OCI-M1 (cell line): Measurements from ENCODE around the gene CYP3A4.

Experiments
- DNase-seq: peaks from one replicate; lab custom pipeline; 2025; lab: John Stamatoyannopoulos, UW

Gene CYP3A4

DNA sequence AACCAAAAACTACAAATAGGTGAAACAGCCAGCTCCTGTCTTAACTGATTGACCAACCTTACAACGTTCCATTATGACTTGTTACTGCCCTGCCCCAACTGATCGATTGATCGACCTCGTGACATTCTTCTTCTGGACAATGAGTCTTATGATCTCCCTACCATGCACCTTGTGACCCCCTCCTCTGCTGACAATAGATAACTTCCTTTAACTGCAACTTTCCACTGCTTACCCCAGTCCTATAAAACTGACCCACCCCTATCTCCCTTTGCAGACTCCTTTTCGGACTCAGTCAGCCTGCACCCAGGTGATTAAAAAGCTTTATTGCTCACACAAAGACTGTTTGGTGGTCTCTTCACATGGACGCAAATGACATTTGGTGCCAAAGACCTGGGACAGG is 60.8 kb downstream of the CYP3A4 start:
- DNase-seq: peak; percentile 36

- DNase-seq: no peak
Observed at GRCh38 chr7:99720800-99721595, 63.0 kb downstream of the CYP3A4 start.

DNA sequence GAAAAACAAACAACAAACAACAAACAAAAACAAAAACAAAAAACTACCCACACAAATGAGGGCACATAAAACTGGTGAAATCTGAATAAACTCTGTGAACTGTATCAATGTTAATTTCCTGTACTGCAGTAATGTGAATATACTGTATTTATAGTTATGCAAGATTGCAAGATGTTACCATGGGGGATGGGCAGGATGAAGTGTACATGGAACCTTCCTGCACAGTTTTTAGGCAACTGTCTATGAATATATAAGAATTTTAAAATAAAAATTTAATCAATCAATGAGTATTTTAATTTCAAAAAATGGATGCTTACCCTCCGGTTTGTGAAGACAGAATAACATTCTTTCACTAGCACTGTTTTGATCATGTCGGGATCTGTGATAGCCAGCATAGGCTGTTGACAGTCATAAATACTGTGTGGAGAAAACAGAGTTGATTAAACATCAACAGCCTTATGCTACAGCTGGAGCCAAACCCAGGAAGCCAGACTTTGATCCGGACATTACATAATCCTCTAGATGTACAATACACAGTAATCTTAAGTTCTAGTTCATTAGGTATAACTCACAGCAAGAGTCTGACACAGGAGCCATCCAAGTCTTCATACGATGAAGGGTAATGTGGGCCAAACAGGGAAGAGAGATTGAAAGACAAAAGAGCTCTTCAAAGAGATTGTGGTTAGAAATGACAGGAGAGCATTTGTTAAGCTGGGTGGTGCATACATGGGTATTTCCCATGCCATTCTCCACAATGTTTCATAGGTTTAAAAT is 63.8 kb downstream of the CYP3A4 start:
- DNase-seq: no peak

DNA sequence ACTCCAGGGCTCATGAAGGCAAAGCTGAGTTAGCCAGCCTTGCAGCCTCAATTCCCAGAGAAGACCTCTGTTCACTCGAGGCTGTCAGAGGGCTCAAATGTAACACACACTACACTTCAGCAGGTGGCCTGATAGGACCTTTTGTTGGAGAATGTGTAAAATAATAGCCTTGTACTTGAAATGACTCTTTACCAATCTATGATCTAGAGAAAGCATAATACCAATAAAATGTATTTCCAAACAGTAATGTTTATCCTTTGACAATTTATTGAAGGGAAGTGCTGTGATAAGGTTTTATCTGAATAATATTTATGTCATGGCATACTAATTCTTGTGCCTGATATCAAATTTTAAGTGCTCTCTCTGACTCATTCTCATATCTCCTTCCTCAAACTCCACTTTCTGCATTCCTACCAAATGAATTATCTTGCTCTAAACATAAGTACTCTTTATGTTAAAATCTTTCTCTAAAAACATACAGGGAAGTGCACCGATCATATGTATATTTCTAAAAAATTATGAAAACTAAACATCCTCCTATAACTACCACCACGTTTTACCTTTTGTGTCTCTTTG is 69.9 kb downstream of the CYP3A4 start:
- peak; percentile 51 for DNase-seq

- no peak for DNase-seq
Observed at GRCh38 chr7:99709838-99710578, 74.0 kb downstream of the CYP3A4 start.

GRCh38 chr7:99709260-99709659 is 74.7 kb downstream of the CYP3A4 start:
- no peak for DNase-seq

DNA sequence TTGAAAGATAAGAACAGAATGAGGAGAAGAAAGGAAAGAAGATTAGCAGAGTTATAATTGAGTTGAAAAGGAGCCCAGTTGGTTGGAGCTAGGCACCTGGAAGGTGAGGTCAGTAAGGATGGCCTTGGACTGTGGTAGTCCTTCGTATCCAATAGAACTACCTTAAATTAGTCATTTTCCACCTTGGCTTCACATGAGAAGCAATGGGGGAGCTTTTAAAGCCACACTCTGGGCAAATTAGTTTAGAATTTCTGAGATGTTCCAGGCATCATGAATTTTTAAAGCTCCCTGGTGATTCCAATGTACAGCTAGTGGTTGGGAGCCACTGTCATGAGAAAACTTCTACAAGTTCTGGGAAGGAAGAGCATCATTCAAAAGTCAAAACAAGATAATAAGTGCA is 76.9 kb downstream of the CYP3A4 start:
- DNase-seq: peak; percentile 42
